Bronchial epithelial cell (primary cell): ENCODE data around the gene PKP3. TPM values are rescaled to one million over a fixed set of nuclear protein-coding genes. Genes with fewer than 3 reads are reported as not detected.

Experiments used
- DNase-seq: peaks from one replicate; pipeline ENCODE4 v3.0.0-alpha.2; 2010; ENCODE audit warnings: low read depth
- FAIRE-seq: peaks from 2 replicates; lab custom pipeline; 2011; peaks lifted over from hg19 to GRCh38; lab: Jason Lieb, UNC
- H3K27me3 ChIP-seq: 2 replicates; pipeline ENCODE4 v1.5.1; 2011; ENCODE audit warnings: low read length; ENCODE audit not compliant: control insufficient read depth, insufficient read depth
- H3K36me3 ChIP-seq: 2 replicates; pipeline ENCODE4 v1.5.1; 2011; ENCODE audit warnings: low read length; ENCODE audit not compliant: control insufficient read depth, insufficient read depth
- H3K4me3 ChIP-seq: 2 replicates; pipeline ENCODE4 v1.5.1; 2011; ENCODE audit warnings: mild to moderate bottlenecking, low read depth, low read length, control low read depth
- total RNA-seq: library from RNA; depleted of rRNA; stranded (reverse); fragments of >200 nt; gene quantifications from 2 replicates; pipeline ENCODE4 v1.2.1, GENCODE V29; 2014
- TF ChIP-seq, protein P1 (sequence below): IDR thresholded peaks from 2 replicates; pipeline ENCODE4 v1.5.1; 2011; ENCODE audit warnings: mild to moderate bottlenecking, moderate library complexity, low read length, control low read depth, inconsistent platforms; ENCODE audit not compliant: insufficient read depth, severe bottlenecking

PKP3 gene
- total RNA-seq, 1 donor from 2014 or later = 231 TPM

DNA sequence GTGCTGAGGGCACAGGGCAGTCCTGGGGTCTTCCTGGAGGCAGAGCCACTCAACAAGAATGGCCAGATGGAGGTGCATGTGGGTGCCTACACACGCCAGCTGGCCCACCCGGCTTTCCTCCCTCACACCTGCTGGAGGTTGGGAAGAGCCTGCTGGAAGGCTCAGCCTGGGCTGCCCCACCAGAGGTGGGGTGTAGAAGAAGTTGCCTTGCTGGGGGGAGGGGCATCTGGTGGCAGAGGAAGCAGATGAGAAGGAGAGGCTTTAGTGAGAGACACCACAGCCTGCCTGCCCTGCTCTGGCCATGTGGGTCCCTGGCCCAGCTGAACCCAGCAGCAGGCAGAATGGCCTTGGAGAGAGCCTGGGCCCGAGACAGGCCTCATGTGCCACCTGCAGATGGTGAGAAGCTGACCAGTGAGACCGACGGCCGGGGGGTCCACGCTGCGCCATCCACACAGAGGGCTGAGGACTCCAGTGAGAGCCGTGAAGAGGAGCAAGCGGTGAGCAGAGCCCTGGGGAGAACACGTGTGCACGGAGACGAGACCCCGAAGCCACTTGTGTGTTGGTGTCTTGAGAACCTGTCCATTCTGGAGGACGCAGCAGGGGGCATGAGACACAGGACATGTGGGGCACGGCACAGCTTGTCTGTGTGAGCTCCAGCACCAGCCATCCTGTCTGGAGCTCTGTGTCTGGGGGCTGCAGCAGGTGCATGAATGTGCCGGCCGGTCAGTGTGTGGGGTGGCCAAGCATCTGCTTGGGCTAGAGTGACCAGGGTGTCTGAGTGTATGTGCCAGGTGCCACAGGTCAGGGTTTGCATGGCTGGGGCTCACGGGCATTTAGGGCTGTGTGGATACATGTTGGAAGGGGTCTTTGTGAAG is 22.1 kb upstream of the PKP3 start:
- DNase-seq (no peak), FAIRE-seq (peak; percentile 60)
- H3K27me3 ChIP-seq = peaks cover 15% of the 10 kb centered on the region
- TF ChIP-seq, protein P1, sequence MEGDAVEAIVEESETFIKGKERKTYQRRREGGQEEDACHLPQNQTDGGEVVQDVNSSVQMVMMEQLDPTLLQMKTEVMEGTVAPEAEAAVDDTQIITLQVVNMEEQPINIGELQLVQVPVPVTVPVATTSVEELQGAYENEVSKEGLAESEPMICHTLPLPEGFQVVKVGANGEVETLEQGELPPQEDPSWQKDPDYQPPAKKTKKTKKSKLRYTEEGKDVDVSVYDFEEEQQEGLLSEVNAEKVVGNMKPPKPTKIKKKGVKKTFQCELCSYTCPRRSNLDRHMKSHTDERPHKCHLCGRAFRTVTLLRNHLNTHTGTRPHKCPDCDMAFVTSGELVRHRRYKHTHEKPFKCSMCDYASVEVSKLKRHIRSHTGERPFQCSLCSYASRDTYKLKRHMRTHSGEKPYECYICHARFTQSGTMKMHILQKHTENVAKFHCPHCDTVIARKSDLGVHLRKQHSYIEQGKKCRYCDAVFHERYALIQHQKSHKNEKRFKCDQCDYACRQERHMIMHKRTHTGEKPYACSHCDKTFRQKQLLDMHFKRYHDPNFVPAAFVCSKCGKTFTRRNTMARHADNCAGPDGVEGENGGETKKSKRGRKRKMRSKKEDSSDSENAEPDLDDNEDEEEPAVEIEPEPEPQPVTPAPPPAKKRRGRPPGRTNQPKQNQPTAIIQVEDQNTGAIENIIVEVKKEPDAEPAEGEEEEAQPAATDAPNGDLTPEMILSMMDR = no peak
- H3K36me3 ChIP-seq = peaks cover 6% of the 10 kb centered on the region
- H3K4me3 ChIP-seq = no peak overlapping the region

DNA sequence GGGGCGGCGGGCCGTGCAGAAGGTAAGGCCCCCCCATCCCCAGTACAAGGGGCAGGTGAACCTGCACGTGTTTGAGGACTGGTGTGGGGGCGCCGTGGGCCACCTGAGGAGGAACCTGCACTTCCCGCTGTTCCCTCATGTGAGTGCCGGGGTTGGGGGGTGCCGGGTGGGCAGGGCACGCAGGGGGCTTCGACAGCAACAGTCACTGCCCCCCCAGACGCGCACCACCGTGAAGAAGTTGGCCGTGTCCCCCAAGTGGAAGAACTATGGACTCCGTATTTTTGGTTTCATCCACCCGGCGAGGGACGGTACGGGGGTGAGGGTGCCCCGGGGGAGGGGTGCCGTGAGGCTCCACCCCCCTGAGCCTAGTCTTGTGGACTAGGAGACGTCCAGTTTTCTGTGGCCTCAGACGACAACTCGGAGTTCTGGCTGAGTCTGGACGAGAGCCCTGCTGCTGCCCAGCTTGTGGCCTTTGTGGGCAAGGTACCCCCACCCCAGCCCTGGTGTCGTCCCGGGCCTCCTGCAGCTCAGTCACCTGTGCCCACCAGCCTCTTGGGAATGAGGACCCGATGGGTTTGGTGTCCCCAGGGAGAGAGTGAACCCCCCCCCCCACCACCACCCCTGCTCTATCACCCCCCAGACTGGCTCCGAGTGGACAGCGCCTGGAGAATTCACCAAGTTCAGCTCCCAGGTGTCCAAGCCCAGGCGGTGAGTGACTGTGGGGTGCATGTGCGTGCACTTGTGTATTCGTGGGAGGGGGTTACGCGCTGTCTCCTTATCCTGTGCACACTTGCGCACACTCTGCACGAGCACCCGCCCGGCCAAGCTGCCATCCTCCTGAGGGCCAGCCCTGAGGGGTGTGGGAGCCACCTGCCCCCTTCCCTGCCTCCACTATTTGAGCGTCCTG is 20.9 kb upstream of the PKP3 start:
- TF ChIP-seq, protein P1 = no peak
- peaks cover 11% of the 10 kb centered on the region for H3K27me3 ChIP-seq
- FAIRE-seq = no peak
- peaks cover 6% of the 10 kb centered on the region for H3K36me3 ChIP-seq
- no peak for DNase-seq
- no peak overlapping the region for H3K4me3 ChIP-seq

DNA sequence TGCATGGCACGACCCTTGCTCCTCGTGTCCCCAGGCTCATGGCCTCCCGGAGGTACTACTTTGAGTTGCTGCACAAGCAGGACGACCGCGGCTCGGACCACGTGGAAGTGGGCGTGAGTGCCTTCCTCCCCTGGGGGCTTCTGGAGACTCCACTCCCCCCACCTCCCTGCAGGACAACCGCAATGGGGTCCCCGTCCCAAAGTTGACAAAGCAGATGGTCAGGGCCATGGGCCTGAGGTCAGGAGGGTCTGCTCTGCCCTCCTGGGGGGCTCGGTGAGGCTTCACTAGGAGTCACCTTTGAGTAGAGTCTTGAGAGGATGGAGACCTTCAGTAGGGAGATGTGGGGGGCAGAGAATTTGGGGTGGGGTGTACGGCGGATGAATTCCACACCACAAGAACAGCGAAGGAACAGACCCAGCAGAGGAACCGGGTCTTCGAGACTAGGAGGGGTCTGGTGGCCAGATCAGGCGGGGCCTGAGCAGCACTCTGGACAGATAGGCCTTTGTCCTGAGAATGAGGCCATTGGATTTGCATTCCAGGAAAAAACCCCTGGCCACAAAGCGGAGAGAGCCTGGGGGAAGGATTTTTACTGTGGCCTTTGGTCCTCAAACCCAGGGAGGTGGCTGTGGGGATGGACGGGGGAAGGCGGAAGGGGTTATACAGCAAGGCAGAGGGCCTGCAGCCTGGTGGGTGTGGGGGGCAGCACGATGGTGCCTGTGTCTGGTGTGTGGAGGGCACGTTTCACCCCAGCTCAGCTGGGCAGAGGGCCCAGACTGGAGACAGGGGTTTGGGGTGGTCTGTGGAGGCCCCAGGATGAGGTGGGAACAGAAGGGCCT is 20.1 kb upstream of the PKP3 start:
- DNase-seq (no peak), FAIRE-seq (no peak)
- TF ChIP-seq, protein P1 = no peak
- H3K27me3 ChIP-seq = peaks cover 4% of the 10 kb centered on the region
- H3K36me3 ChIP-seq = peaks cover 6% of the 10 kb centered on the region
- H3K4me3 ChIP-seq = no peak overlapping the region

DNA sequence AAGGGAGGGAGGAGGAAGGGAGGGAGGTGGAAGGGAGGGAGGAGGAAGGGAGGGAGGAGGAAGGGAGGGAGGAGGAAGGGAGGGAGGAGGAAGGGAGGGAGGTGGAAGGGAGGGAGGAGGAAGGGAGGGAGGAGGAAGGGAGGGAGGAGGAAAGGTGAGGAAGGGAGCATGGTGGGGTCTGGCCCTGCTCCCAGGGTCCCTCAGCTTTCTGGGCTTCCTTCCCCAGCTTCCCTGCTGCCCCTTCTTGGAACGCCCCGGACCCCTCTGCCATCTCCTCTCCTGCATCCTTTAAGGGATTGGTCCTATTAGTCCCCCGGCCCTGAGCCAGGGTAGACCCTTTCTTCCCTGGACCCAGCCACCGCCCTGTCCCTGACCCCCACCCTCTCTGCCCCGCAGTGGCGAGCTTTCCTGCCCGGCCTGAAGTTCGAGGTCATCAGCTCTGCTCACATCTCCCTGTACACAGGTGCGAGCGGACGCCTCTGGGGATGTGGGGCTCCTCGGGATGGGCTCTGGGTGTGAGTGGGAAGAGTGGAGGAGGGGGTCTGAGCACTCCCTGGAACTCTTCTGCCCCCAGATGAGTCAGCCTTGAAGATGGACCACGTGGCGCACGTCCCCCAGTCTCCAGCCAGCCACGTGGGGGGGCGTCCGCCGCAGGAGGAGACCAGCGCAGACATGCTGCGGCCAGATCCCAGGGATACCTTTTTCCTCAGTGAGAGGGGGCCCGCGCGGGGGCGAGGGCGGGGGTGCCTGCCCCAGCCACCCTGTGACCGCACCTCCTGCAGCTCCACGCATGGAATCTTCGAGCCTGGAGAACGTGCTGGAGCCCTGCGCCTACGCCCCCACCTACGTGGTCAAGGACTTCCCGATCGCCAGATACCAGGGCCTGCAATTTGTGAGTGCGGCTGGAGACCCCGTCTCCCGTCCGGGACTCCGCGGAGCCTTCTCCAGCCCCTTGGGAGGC is 18.7 kb upstream of the PKP3 start:
- DNase-seq (no peak), FAIRE-seq (no peak)
- H3K4me3 ChIP-seq = no peak overlapping the region
- H3K36me3 ChIP-seq = peaks cover 6% of the 10 kb centered on the region
- peaks cover 3% of the 10 kb centered on the region for H3K27me3 ChIP-seq
- TF ChIP-seq, protein P1 = no peak
